Stomach (tissue), 9 donors: ENCODE data around the gene SNX6. TPM values are rescaled to one million over a fixed set of nuclear protein-coding genes. Genes with fewer than 3 reads are reported as not detected.
"Not testable (repeated sequence)": the region's sequence is repeated elsewhere in the genome, so short reads cannot be mapped to it uniquely, and the experiment has no call there.

ENCODE experiments used
- DNase-seq, 2 donors: peaks; one replicate each; pipeline versions ENCODE4 v3.0.0 to v3.0.0-alpha.2; 2013 to 2019
- H3K27ac ChIP-seq, 5 donors: fragments of 200-600 bp in 4 of 5; sonication (generic) in 4 of 5; one replicate each; pipeline ENCODE4 v1.5.1; 2013 to 2019; ENCODE audit warnings: mild to moderate bottlenecking in 1 of 5, moderate library complexity in 1 of 5
- H3K27me3 ChIP-seq, 3 donors: fragments of 200-600 bp; sonication (generic); one replicate each; pipeline ENCODE4 v1.5.1; 2017 to 2019; ENCODE audit warnings: mixed run types in 1 of 3
- H3K36me3 ChIP-seq, 4 donors: fragments of 200-600 bp; sonication (generic); 1 replicate in 3 of 4; 2 replicates in 1 of 4; pipeline ENCODE4 v1.5.1; 2016 to 2019
- H3K4me1 ChIP-seq, 4 donors: fragments of 200-600 bp; sonication (generic); one replicate each; pipeline ENCODE4 v1.5.1; 2016 to 2019
- H3K4me3 ChIP-seq, 4 donors: fragments of 200-600 bp; sonication (generic) in 3 of 4; one replicate each; pipeline ENCODE4 v1.5.1; 2016 to 2019; ENCODE audit warnings: mild to moderate bottlenecking in 1 of 4
- H3K9me3 ChIP-seq, 4 donors: fragments of 200-600 bp; sonication (generic); one replicate each; pipeline ENCODE4 v1.5.1; 2016 to 2019
- CTCF ChIP-seq, 7 experiments: fragments of 450-650 bp in 4 of 7; fragments of 200-600 bp in 3 of 7; sonication (generic) in 3 of 7; IDR thresholded peaks; one replicate each; pipeline ENCODE4 v1.5.1; 2016 to 2019; ENCODE audit warnings: antibody characterized with exemption in 7 of 7, control low read depth in 2 of 7, mild to moderate bottlenecking in 1 of 7
- EP300 ChIP-seq: sonication (generic); formaldehyde crosslinking; IDR thresholded peaks from one replicate; pipeline ENCODE4 v1.6.1; 2017; ENCODE audit warnings: antibody characterized with exemption
- POLR2A ChIP-seq, 4 donors: fragments of 450-650 bp; IDR thresholded peaks; one replicate each; pipeline ENCODE4 v1.6.1; 2016; ENCODE audit warnings: antibody characterized with exemption in 4 of 4, control low read depth in 2 of 4, mild to moderate bottlenecking in 1 of 4, moderate library complexity in 1 of 4
- POLR2AphosphoS5 ChIP-seq, 3 donors: sonication (generic); formaldehyde crosslinking; IDR thresholded peaks; one replicate each; pipeline ENCODE4 v1.6.1; 2016; ENCODE audit warnings: antibody characterized with exemption in 3 of 3
- WGBS, 5 donors: extraction: QIAGEN DNeasy Blood & Tissue Kit in 3 of 5; methylation state at CpG; one replicate each; pipeline versions ENCODE4 v1.1.5 to v1.1.7; 2013 to 2018; 5-methylcytosine and 5-hydroxymethylcytosine counted together
- intact Hi-C: fragments of 100-400 bp; cut with DNase I; formaldehyde crosslinking; loops from one replicate; pipeline ENCODE4 v1.15.1; 2023; ENCODE audit warnings: low total_unique reads
- polyA plus RNA-seq, 3 donors: library from polyadenylated mRNA; stranded (reverse); fragments of 200-250 nt; gene quantifications; one replicate each; pipeline ENCODE4 v1.2.3, GENCODE V29; 2013
- total RNA-seq, 5 donors: library from RNA; depleted of rRNA; stranded (reverse); fragments of >200 nt; gene quantifications; one replicate each; pipeline versions ENCODE4 v1.1.0 to v1.2.3, GENCODE V29; 2014 to 2016
- donor health status: healthy with polysubstance abuse.
- donor health status: Bipolar disorder and iron deficiency.
- donor health status: healthy.

SNX6 gene
- total and polyA plus RNA-seq, 8 donors, result 23.7 to 124 (median 45.2) TPM

- 81 to 95% (median 90%) methylated on average over 3 of the region's 3 CpGs for WGBS, 5 donors
- no peak for DNase-seq
- Histone ChIP-seq H3K36me3 (no peaks in the 10 kb centered on the region), H3K4me1 (no peaks in the 10 kb centered on the region), H3K9me3 (no peaks in the 10 kb centered on the region), H3K27me3 (no peaks in the 10 kb centered on the region), H3K27ac (no peak overlapping the region), H3K4me3 (no peak overlapping the region)
- no peak for TF ChIP-seq POLR2A (IDR thresholded peaks at IDR 0.05)
- no peak for TF ChIP-seq CTCF (IDR thresholded peaks at IDR 0.05)
- TF ChIP-seq EP300, result no peak
- no peak for TF ChIP-seq POLR2AphosphoS5 (IDR thresholded peaks at IDR 0.05)
- intact Hi-C loops, result no loop called here
Observed at GRCh38 chr14:34642595-34642994, 12.6 kb upstream of the SNX6 start.

GRCh38 chr14:34640826-34641225 lies 10.9 kb upstream of the SNX6 start:
- intact Hi-C loops, result no loop called here

GRCh38 chr14:34634360-34634771 lies 4.4 kb upstream of the SNX6 start:
- H3K4me3 ChIP-seq, H3K9me3 ChIP-seq, H3K4me1 ChIP-seq, H3K27me3 ChIP-seq, H3K36me3 ChIP-seq, intact Hi-C loops, H3K27ac ChIP-seq, DNase-seq: not testable (repeated sequence)
- WGBS, 5 donors, result 71 to 84% (median 77%) methylated on average over 9 of the region's 9 CpGs

More at GRCh38 chr14:34640826-34641225, 10.9 kb upstream of the SNX6 start:
- no peak for DNase-seq
- Histone ChIP-seq H3K9me3 (no peaks in the 10 kb centered on the region), H3K27me3 (no peaks in the 10 kb centered on the region), H3K4me1 (no peaks in the 10 kb centered on the region), H3K27ac (no peak overlapping the region), H3K4me3 (no peak overlapping the region), H3K36me3 (no peaks in the 10 kb centered on the region)
- WGBS, 5 donors, result 60 to 83% (median 73%) methylated on average over 1 of the region's 1 CpG
- TF ChIP-seq POLR2AphosphoS5 (IDR thresholded peaks at IDR 0.05), result no peak
- no peak for TF ChIP-seq CTCF (IDR thresholded peaks at IDR 0.05)
- TF ChIP-seq POLR2A (IDR thresholded peaks at IDR 0.05), result no peak
- TF ChIP-seq EP300, result no peak

- peaks cover 4 to 10% (median 6%) of the 10 kb centered on the region in 4 donors for H3K4me1 ChIP-seq
- H3K9me3 ChIP-seq, result no peaks in the 10 kb centered on the region
- 59 to 82% (median 73%) methylated on average over 1 of the region's 1 CpG for WGBS, 5 donors
- no peaks in the 10 kb centered on the region for H3K27me3 ChIP-seq
- TF ChIP-seq CTCF (IDR thresholded peaks at IDR 0.05) (no peak), EP300 (no peak), POLR2AphosphoS5 (IDR thresholded peaks at IDR 0.05) (no peak), POLR2A (IDR thresholded peaks at IDR 0.05) (no peak)
- no peak overlapping the region for H3K4me3 ChIP-seq
- no peak for DNase-seq
- intact Hi-C loops, result no loop called here
- no peaks in the 10 kb centered on the region for H3K36me3 ChIP-seq
- H3K27ac ChIP-seq, result no peak overlapping the region
Observed at GRCh38 chr14:34633742-34634141, 3.8 kb upstream of the SNX6 start.

- Histone ChIP-seq H3K9me3 (no peaks in the 10 kb centered on the region), H3K4me1 (peaks cover 11 to 23% (median 17%) of the 10 kb centered on the region in 4 donors), H3K27ac (no peak overlapping the region), H3K4me3 (no peak overlapping the region), H3K27me3 (no peaks in the 10 kb centered on the region), H3K36me3 (no peaks in the 10 kb centered on the region)
- intact Hi-C loops, result no loop called here
- 83 to 94% (median 92%) methylated on average over 5 of the region's 5 CpGs for WGBS, 5 donors
- no peak for TF ChIP-seq POLR2AphosphoS5 (IDR thresholded peaks at IDR 0.05)
- no peak for TF ChIP-seq CTCF (IDR thresholded peaks at IDR 0.05)
- no peak for TF ChIP-seq POLR2A (IDR thresholded peaks at IDR 0.05)
- no peak for TF ChIP-seq EP300
- DNase-seq, result no peak
Observed at GRCh38 chr14:34632411-34632978, 2.5 kb upstream of the SNX6 start.
